CD8-positive, alpha-beta memory T cell (primary cell): ENCODE results near the gene MINK1. TPM values are rescaled to one million over a fixed set of nuclear protein-coding genes. Genes with fewer than 3 reads are reported as not detected.

Experiments
- CTCF ChIA-PET: fragments of 350-600 bp; sonication (Branson Sonifier 250); formaldehyde crosslinking; loops from one replicate; lab custom pipeline; 2021; ENCODE audit warnings: antibody characterized with exemption; lab: Charles Lee
- POLR2A ChIA-PET: fragments of 350-600 bp; sonication (Branson Sonifier 250); formaldehyde crosslinking; loops from one replicate; lab custom pipeline; 2021; ENCODE audit warnings: antibody characterized with exemption; lab: Charles Lee
- DNase-seq, 5 donors: peaks; one replicate each; pipeline versions ENCODE4 v3.0.0 to v3.0.0-alpha.2; 2020 to 2022; ENCODE audit warnings: mixed read lengths in 1 of 5
- H3K27ac ChIP-seq: one replicate; pipeline ENCODE4 v1.7.0; 2013; ENCODE audit warnings: low read depth, mild to moderate bottlenecking, low read length, moderate library complexity
- H3K27me3 ChIP-seq: 2 replicates; pipeline ENCODE4 v1.7.0; 2013; ENCODE audit warnings: low read length, mild to moderate bottlenecking; ENCODE audit not compliant: insufficient read depth, poor library complexity, severe bottlenecking
- H3K36me3 ChIP-seq: 2 replicates; pipeline ENCODE4 v1.7.0; 2013; ENCODE audit warnings: mild to moderate bottlenecking, low read length, moderate library complexity; ENCODE audit not compliant: insufficient read depth
- H3K4me1 ChIP-seq: 2 replicates; pipeline ENCODE4 v1.7.0; 2013; ENCODE audit warnings: mild to moderate bottlenecking, low read length, moderate library complexity; ENCODE audit not compliant: insufficient read depth
- H3K4me3 ChIP-seq: 2 replicates; pipeline ENCODE4 v1.7.0; 2013; ENCODE audit warnings: mild to moderate bottlenecking, low read length
- H3K9me3 ChIP-seq: 2 replicates; pipeline ENCODE4 v1.7.0; 2013; ENCODE audit warnings: mild to moderate bottlenecking, low read length
- H3K27ac Mint-ChIP-seq, 8 donors: one replicate each; pipeline ENCODE4 v1.8.0; 2020 to 2021; ENCODE audit warnings: mixed read lengths in 8 of 8, mild to moderate bottlenecking in 6 of 8, inconsistent platforms in 3 of 8, moderate library complexity in 3 of 8
- H3K27me3 Mint-ChIP-seq, 2 donors: one replicate each; pipeline ENCODE4 v1.8.0; 2020 to 2021; ENCODE audit warnings: mixed read lengths in 2 of 2, mild to moderate bottlenecking in 1 of 2, moderate library complexity in 1 of 2
- H3K36me3 Mint-ChIP-seq, 3 donors: one replicate each; pipeline ENCODE4 v1.8.0; 2020 to 2021; ENCODE audit warnings: mixed read lengths in 3 of 3, inconsistent platforms in 1 of 3, mild to moderate bottlenecking in 1 of 3
- H3K4me1 Mint-ChIP-seq, 3 donors: one replicate each; pipeline ENCODE4 v1.8.0; 2020 to 2021; ENCODE audit warnings: mixed read lengths in 3 of 3, inconsistent platforms in 1 of 3, mild to moderate bottlenecking in 1 of 3
- H3K4me3 Mint-ChIP-seq, 7 donors: one replicate each; pipeline ENCODE4 v1.8.0; 2020 to 2021; ENCODE audit warnings: mixed read lengths in 7 of 7, mild to moderate bottlenecking in 6 of 7, moderate library complexity in 4 of 7, inconsistent platforms in 2 of 7
- H3K9me3 Mint-ChIP-seq, 5 donors: one replicate each; pipeline ENCODE4 v1.8.0; 2020 to 2022; ENCODE audit warnings: mixed read lengths in 5 of 5, mild to moderate bottlenecking in 3 of 5, moderate library complexity in 2 of 5, inconsistent platforms in 1 of 5
- polyA plus RNA-seq: library from polyadenylated mRNA; unstranded; fragments of 300-500 nt; fragmentation: Illumina TruSeq; gene quantifications from one replicate; pipeline ENCODE4 v1.2.3, GENCODE V29; 2021
- total RNA-seq, 2 experiments: library from RNA; stranded (reverse); gene quantifications; one replicate each; pipeline ENCODE4 v1.2.3, GENCODE V29; 2021

MINK1 gene
- total and polyA plus RNA-seq, 3 experiments from 2014 or later: 30.5 to 58.6 (median 58.6) TPM

GRCh38 chr17:4944554-4945175, 111.5 kb downstream of the MINK1 start:
- ChIA-PET POLR2A (interaction anchor here (0.7 to 11.7 kb wide), 3 partner anchors 22 to 105 kb away, joined by 3 to 187 read pairs (median 4); partner anchors contain the start of genes C17orf107 and SPAG7), CTCF (interaction anchor here (2.6 to 3.3 kb wide), 2 partner anchors 23 to 36 kb away, joined by 7 to 17 read pairs; partner anchors contain the start of gene SPAG7)
- Histone ChIP-seq H3K4me1 (peaks cover 62% of the 10 kb centered on the region), H3K9me3 (no peaks in the 10 kb centered on the region), H3K4me3 (peak overlapping the region; percentile 51), H3K27me3 (no peaks in the 10 kb centered on the region), H3K27ac (peak overlapping the region; percentile 65), H3K36me3 (peaks cover 35% of the 10 kb centered on the region)
- H3K27me3 Mint-ChIP-seq: peaks cover 0 to 8% of the 10 kb centered on the region in 2 donors
- peaks cover 13 to 74% (median 29%) of the 10 kb centered on the region in 3 donors for H3K36me3 Mint-ChIP-seq
- peak overlapping the region; percentile 94 to 100 (median 97) for H3K4me3 Mint-ChIP-seq
- H3K9me3 Mint-ChIP-seq: no peaks in the 10 kb centered on the region
- DNase-seq: no peak
- peaks cover 55 to 71% (median 66%) of the 10 kb centered on the region in 3 donors for H3K4me1 Mint-ChIP-seq
- H3K27ac Mint-ChIP-seq: peak overlapping the region; percentile 92 to 99 (median 96)

GRCh38 chr17:4945176-4945943, 112.2 kb downstream of the MINK1 start:
- H3K27me3 ChIP-seq: no peaks in the 10 kb centered on the region
- H3K4me1 ChIP-seq: peaks cover 64% of the 10 kb centered on the region
- peaks cover 58 to 70% (median 69%) of the 10 kb centered on the region in 3 donors for H3K4me1 Mint-ChIP-seq
- peak overlapping the region; percentile 94 to 100 (median 97) for H3K4me3 Mint-ChIP-seq
- ChIA-PET POLR2A (interaction anchor here (0.7 to 11.7 kb wide), 3 partner anchors 22 to 104 kb away, joined by 3 to 187 read pairs (median 4); partner anchors contain the start of genes C17orf107 and SPAG7), CTCF (interaction anchor here (2.6 to 3.3 kb wide), 2 partner anchors 22 to 36 kb away, joined by 7 to 17 read pairs; partner anchors contain the start of gene SPAG7)
- H3K27me3 Mint-ChIP-seq: peaks cover 0 to 5% of the 10 kb centered on the region in 2 donors
- no peaks in the 10 kb centered on the region for H3K9me3 ChIP-seq
- peaks cover 35% of the 10 kb centered on the region for H3K36me3 ChIP-seq
- DNase-seq: peak; percentile 39 to 88 (median 60)
- H3K27ac ChIP-seq: peak overlapping the region; percentile 65
- H3K27ac Mint-ChIP-seq: peak overlapping the region; percentile 92 to 99 (median 96)
- peak overlapping the region; percentile 51 for H3K4me3 ChIP-seq
- no peaks in the 10 kb centered on the region for H3K9me3 Mint-ChIP-seq
- H3K36me3 Mint-ChIP-seq: peaks cover 13 to 70% (median 29%) of the 10 kb centered on the region in 3 donors

- Mint-ChIP-seq H3K27me3 (peaks cover 0 to 5% of the 10 kb centered on the region in 2 donors), H3K4me3 (peak overlapping the region; percentile 94 to 100 (median 97)), H3K27ac (peak overlapping the region; percentile 92 to 99 (median 96)), H3K4me1 (peaks cover 64 to 74% (median 73%) of the 10 kb centered on the region in 3 donors), H3K36me3 (peaks cover 13 to 64% (median 29%) of the 10 kb centered on the region in 3 donors), H3K9me3 (no peaks in the 10 kb centered on the region)
- Histone ChIP-seq H3K36me3 (peaks cover 35% of the 10 kb centered on the region), H3K27me3 (no peaks in the 10 kb centered on the region), H3K4me1 (peaks cover 67% of the 10 kb centered on the region), H3K4me3 (peak overlapping the region; percentile 97), H3K27ac (peak overlapping the region; percentile 58), H3K9me3 (no peaks in the 10 kb centered on the region)
- POLR2A ChIA-PET: interaction anchor here (1.4 to 11.7 kb wide), 2 partner anchors 21 to 46 kb away, joined by 4 to 187 read pairs; partner anchors contain the start of genes C17orf107 and SPAG7
- DNase-seq: no peak
- CTCF ChIA-PET: interaction anchor here (2.6 to 3.3 kb wide), 2 partner anchors 22 to 37 kb away, joined by 7 to 17 read pairs; partner anchors contain the start of gene SPAG7
Measured at GRCh38 chr17:4945944-4946280, 112.8 kb downstream of the MINK1 start.

- Histone ChIP-seq H3K27ac (peak overlapping the region; percentile 58), H3K36me3 (peaks cover 35% of the 10 kb centered on the region), H3K9me3 (no peaks in the 10 kb centered on the region), H3K4me1 (peaks cover 61% of the 10 kb centered on the region), H3K27me3 (no peaks in the 10 kb centered on the region), H3K4me3 (peak overlapping the region; percentile 97)
- Mint-ChIP-seq H3K4me3 (peak overlapping the region; percentile 94 to 100 (median 97)), H3K4me1 (peaks cover 61 to 73% (median 71%) of the 10 kb centered on the region in 3 donors), H3K27me3 (peaks cover 0 to 5% of the 10 kb centered on the region in 2 donors), H3K36me3 (peaks cover 13 to 59% (median 29%) of the 10 kb centered on the region in 3 donors), H3K27ac (peak overlapping the region; percentile 73 to 97 (median 92)), H3K9me3 (no peaks in the 10 kb centered on the region)
- POLR2A ChIA-PET: interaction anchor here (1.2 to 11.7 kb wide), 3 partner anchors 20 to 47 kb away, joined by 3 to 187 read pairs (median 4); partner anchors contain the start of genes C17orf107 and SPAG7
- DNase-seq: no peak
- CTCF ChIA-PET: interaction anchor here (0.5 to 3.3 kb wide), 4 partner anchors 21 to 118 kb away, joined by 3 to 17 read pairs (median 5); partner anchors contain the start of gene SPAG7
Measured at GRCh38 chr17:4946312-4946976, 113.3 kb downstream of the MINK1 start.

GRCh38 chr17:4947010-4947410, 113.9 kb downstream of the MINK1 start:
- peak overlapping the region; percentile 97 for H3K4me3 ChIP-seq
- peaks cover 0 to 5% of the 10 kb centered on the region in 2 donors for H3K27me3 Mint-ChIP-seq
- peaks cover 56% of the 10 kb centered on the region for H3K4me1 ChIP-seq
- ChIA-PET CTCF (interaction anchor here (0.5 to 3.3 kb wide), 5 partner anchors 20 to 117 kb away, joined by 3 to 17 read pairs (median 3); partner anchors contain the start of gene SPAG7), POLR2A (interaction anchor here (0.7 to 11.7 kb wide), 6 partner anchors 8 to 127 kb away, joined by 3 to 187 read pairs (median 4); partner anchors contain the start of genes C17orf107, RNF167, SLC25A11 and SPAG7)
- H3K4me3 Mint-ChIP-seq: peak overlapping the region; percentile 94 to 100 (median 97)
- H3K9me3 Mint-ChIP-seq: no peaks in the 10 kb centered on the region
- peak overlapping the region; percentile 58 for H3K27ac ChIP-seq
- H3K36me3 ChIP-seq: peaks cover 35% of the 10 kb centered on the region
- no peaks in the 10 kb centered on the region for H3K9me3 ChIP-seq
- no peaks in the 10 kb centered on the region for H3K27me3 ChIP-seq
- H3K27ac Mint-ChIP-seq: peak overlapping the region; percentile 73 to 97 (median 92)
- peaks cover 8 to 53% (median 24%) of the 10 kb centered on the region in 3 donors for H3K36me3 Mint-ChIP-seq
- no peak for DNase-seq
- peaks cover 55 to 67% (median 65%) of the 10 kb centered on the region in 3 donors for H3K4me1 Mint-ChIP-seq

Other genes starting within 250 kb of the MINK1 start
- gene SMTNL2, start 248.8 kb upstream of the MINK1 start, total RNA-seq: not detected
- not detected for gene SMTNL2, start 248.8 kb upstream of the MINK1 start, polyA plus RNA-seq
- not detected for gene ALOX15, start 191.7 kb upstream of the MINK1 start, total RNA-seq
- gene ALOX15, start 191.7 kb upstream of the MINK1 start, polyA plus RNA-seq: not detected
- gene PELP1, start 129.2 kb upstream of the MINK1 start, total RNA-seq: 10 to 100 TPM; 95.6 to 99.2 TPM
- 12.6 TPM for gene PELP1, start 129.2 kb upstream of the MINK1 start, polyA plus RNA-seq
- gene ARRB2, start 122.7 kb upstream of the MINK1 start, total RNA-seq: 100 to 1,000 TPM; 170 to 172 TPM
- 69.4 TPM for gene ARRB2, start 122.7 kb upstream of the MINK1 start, polyA plus RNA-seq
- 10 to 100 TPM; 23.4 to 26.7 TPM for gene MED11, start 101.9 kb upstream of the MINK1 start, total RNA-seq
- gene MED11, start 101.9 kb upstream of the MINK1 start, polyA plus RNA-seq: 58.9 TPM
- under 1 TPM in 1 of 2 experiments, not detected in 1; 0.09 TPM for gene ZMYND15, start 93.5 kb upstream of the MINK1 start, total RNA-seq
- gene ZMYND15, start 93.5 kb upstream of the MINK1 start, polyA plus RNA-seq: not detected
- gene CXCL16, start 93.4 kb upstream of the MINK1 start, total RNA-seq: 1 to 10 TPM; 2.4 to 2.8 TPM
- gene CXCL16, start 93.4 kb upstream of the MINK1 start, polyA plus RNA-seq: 3.0 TPM
- gene TM4SF5, start 61.5 kb upstream of the MINK1 start, total RNA-seq: not detected
- gene TM4SF5, start 61.5 kb upstream of the MINK1 start, polyA plus RNA-seq: not detected
- gene VMO1, start 47.0 kb upstream of the MINK1 start, total RNA-seq: not detected
- gene VMO1, start 47.0 kb upstream of the MINK1 start, polyA plus RNA-seq: not detected
- not detected for gene GLTPD2, start 44.4 kb upstream of the MINK1 start, total RNA-seq
- not detected for gene GLTPD2, start 44.4 kb upstream of the MINK1 start, polyA plus RNA-seq
- 100 to 1,000 TPM; 198 to 207 TPM for gene PSMB6, start 37.2 kb upstream of the MINK1 start, total RNA-seq
- gene PSMB6, start 37.2 kb upstream of the MINK1 start, polyA plus RNA-seq: 259 TPM
- 10 to 100 TPM; 10.1 to 12.0 TPM for gene PLD2, start 26.2 kb upstream of the MINK1 start, total RNA-seq
- gene PLD2, start 26.2 kb upstream of the MINK1 start, polyA plus RNA-seq: 1.9 TPM
- 1 to 10 TPM; 2.2 to 2.3 TPM for gene C17orf107, start 66.2 kb downstream of the MINK1 start, total RNA-seq
- gene C17orf107, start 66.2 kb downstream of the MINK1 start, polyA plus RNA-seq: 2.0 TPM
- gene CHRNE, start 69.8 kb downstream of the MINK1 start, total RNA-seq: under 1 TPM; 0.37 to 0.38 TPM
- gene CHRNE, start 69.8 kb downstream of the MINK1 start, polyA plus RNA-seq: 0.23 TPM
- not detected for gene GP1BA, start 98.9 kb downstream of the MINK1 start, total RNA-seq
- not detected for gene GP1BA, start 98.9 kb downstream of the MINK1 start, polyA plus RNA-seq
- gene SLC25A11, start 106.7 kb downstream of the MINK1 start, total RNA-seq: 100 to 1,000 TPM in 1 of 2 experiments, 10 to 100 TPM in 1; 90.0 to 101 TPM
- gene SLC25A11, start 106.7 kb downstream of the MINK1 start, polyA plus RNA-seq: 85.1 TPM
- 100 to 1,000 TPM; 187 to 192 TPM for gene RNF167, start 106.9 kb downstream of the MINK1 start, total RNA-seq
- gene RNF167, start 106.9 kb downstream of the MINK1 start, polyA plus RNA-seq: 69.0 TPM
- 1,000 to 10,000 TPM; 1,826 to 1,841 TPM for gene PFN1, start 115.2 kb downstream of the MINK1 start, total RNA-seq
- gene PFN1, start 115.2 kb downstream of the MINK1 start, polyA plus RNA-seq: 2,601 TPM
- gene ENO3, start 117.8 kb downstream of the MINK1 start, total RNA-seq: 10 to 100 TPM; 27.1 to 29.4 TPM
- 1.3 TPM for gene ENO3, start 117.8 kb downstream of the MINK1 start, polyA plus RNA-seq
- gene SPAG7, start 134.5 kb downstream of the MINK1 start, total RNA-seq: 10 to 100 TPM; 63.4 to 64.2 TPM
- gene SPAG7, start 134.5 kb downstream of the MINK1 start, polyA plus RNA-seq: 112 TPM
- 10 to 100 TPM; 85.6 to 90.6 TPM for gene CAMTA2, start 154.3 kb downstream of the MINK1 start, total RNA-seq
- gene CAMTA2, start 154.3 kb downstream of the MINK1 start, polyA plus RNA-seq: 19.6 TPM
- under 1 TPM; 0.18 to 0.37 TPM for gene INCA1, start 164.2 kb downstream of the MINK1 start, total RNA-seq
- gene INCA1, start 164.2 kb downstream of the MINK1 start, polyA plus RNA-seq: 0.58 TPM
- 10 to 100 TPM; 73.4 to 77.3 TPM for gene KIF1C, start 164.6 kb downstream of the MINK1 start, total RNA-seq
- 8.0 TPM for gene KIF1C, start 164.6 kb downstream of the MINK1 start, polyA plus RNA-seq
- under 1 TPM; 0.35 to 0.64 TPM for gene SLC52A1, start 202.1 kb downstream of the MINK1 start, total RNA-seq
- gene SLC52A1, start 202.1 kb downstream of the MINK1 start, polyA plus RNA-seq: 0.12 TPM
- 1 to 10 TPM; 3.7 to 4.2 TPM for gene ZFP3, start 245.1 kb downstream of the MINK1 start, total RNA-seq
- gene ZFP3, start 245.1 kb downstream of the MINK1 start, polyA plus RNA-seq: 0.75 TPM